PC-3 (cell line): ENCODE results near the gene HLA-F.

Experiments
- CTCF ChIP-seq: fragments of 300-600 bp; sonication (generic); conservative IDR thresholded peaks from 2 replicates; pipeline ENCODE4 v1.5.1; 2017; ENCODE audit warnings: antibody characterized with exemption, low read depth, mild to moderate bottlenecking, low read length
- EZH2 ChIP-seq: fragments of 300-600 bp; sonication (generic); IDR thresholded peaks from one replicate; pipeline ENCODE4 v1.6.1; 2017; ENCODE audit warnings: antibody characterized with exemption, mild to moderate bottlenecking, low read length; ENCODE audit not compliant: unreplicated experiment
- EZH2phosphoT487 ChIP-seq: fragments of 300-600 bp; sonication (generic); IDR thresholded peaks from 2 replicates; pipeline ENCODE4 v1.6.1; 2018; ENCODE audit warnings: mild to moderate bottlenecking, antibody characterized with exemption, low read length, borderline replicate concordance

- TF ChIP-seq CTCF (no peak), EZH2phosphoT487 (no peak), EZH2 (no peak)
Observed at GRCh38 chr6:29762781-29763214, 39.6 kb downstream of the HLA-F start.
